Endothelial cell of umbilical vein (primary cell): ENCODE measurements around the gene SEPTIN7. TPM values are rescaled to one million over a fixed set of nuclear protein-coding genes. Genes with fewer than 3 reads are reported as not detected.

ENCODE experiments used
- BruUV-seq: library from RNA; stranded (reverse); fragments of 400-500 nt; replicated peaks from 2 replicates; lab custom pipeline; 2021; lab: Mats Ljungman, UMichigan
- CTCF ChIA-PET: fragments of 300-600, 350-600 bp; sonication (Branson Sonifier 250); formaldehyde crosslinking; loops from one replicate; lab custom pipeline; 2021; ENCODE audit warnings: antibody characterized with exemption, inconsistent platforms; lab: Charles Lee
- POLR2A ChIA-PET: fragments of 300-600, 350-600 bp; sonication (Branson Sonifier 250); formaldehyde crosslinking; loops from one replicate; lab custom pipeline; 2021; ENCODE audit warnings: antibody characterized with exemption, inconsistent platforms; lab: Charles Lee
- DNase-seq: peaks from one replicate; pipeline ENCODE4 v3.0.0-alpha.2; 2011; ENCODE audit warnings: low read depth, low spot score
- FAIRE-seq: peaks from 2 replicates; lab custom pipeline; 2011; peaks lifted over from hg19 to GRCh38; lab: Jason Lieb, UNC
- H2AFZ ChIP-seq: 2 replicates; pipeline ENCODE4 v1.6.0; 2012; ENCODE audit warnings: low read depth, low read length, control low read depth, inconsistent platforms
- H3K27ac ChIP-seq: 2 replicates; pipeline ENCODE4 v1.5.1; 2011; ENCODE audit warnings: low read depth, mild to moderate bottlenecking, control low read depth, low read length, moderate library complexity; ENCODE audit not compliant: insufficient read depth
- H3K27me3 ChIP-seq, 2 experiments: 2 replicates each; pipeline versions ENCODE4 v1.6.0 to v1.6.1; 2011; ENCODE audit warnings: low read length in 2 of 2, mixed read lengths in 1 of 2; ENCODE audit not compliant: control insufficient read depth in 2 of 2, insufficient read depth in 2 of 2
- H3K36me3 ChIP-seq, 2 experiments: 2 replicates in 1 of 2; 3 replicates in 1 of 2; pipeline ENCODE4 v1.5.1; 2011; ENCODE audit warnings: low read length in 2 of 2, mild to moderate bottlenecking in 1 of 2, moderate library complexity in 1 of 2; ENCODE audit not compliant: control insufficient read depth in 2 of 2, insufficient read depth in 2 of 2; ENCODE audit errors: extremely low read depth in 1 of 2
- H3K4me1 ChIP-seq: 3 replicates; pipeline ENCODE4 v1.5.1; 2011; ENCODE audit warnings: mild to moderate bottlenecking, low read length; ENCODE audit not compliant: control insufficient read depth, insufficient read depth; ENCODE audit errors: extremely low read depth
- H3K4me2 ChIP-seq: 2 replicates; pipeline ENCODE4 v1.6.1; 2011; ENCODE audit warnings: low read length, control low read depth, mixed read lengths; ENCODE audit not compliant: insufficient read depth
- H3K4me3 ChIP-seq, 3 experiments: fragments of 200-600 bp in 1 of 3; sonication (generic), shearing (Covaris generic) in 1 of 3; replicated peaks in 1 of 3; 2 replicates each; pipeline ENCODE4 v1.5.1; 2011 to 2016; ENCODE audit warnings: control low read depth in 3 of 3, low read length in 3 of 3, mild to moderate bottlenecking in 2 of 3, inconsistent platforms in 1 of 3, low read depth in 1 of 3, moderate library complexity in 1 of 3; ENCODE audit not compliant: insufficient read depth in 1 of 3
- H3K79me2 ChIP-seq: 2 replicates; pipeline ENCODE4 v1.6.0; 2012; ENCODE audit warnings: low read length, inconsistent platforms; ENCODE audit not compliant: control insufficient read depth, insufficient read depth
- H3K9ac ChIP-seq: replicated peaks from 2 replicates; pipeline ENCODE3; 2011; ENCODE audit warnings: low read length, control low read depth; ENCODE audit not compliant: insufficient read depth; ENCODE audit errors: extremely low read depth
- H3K9me1 ChIP-seq: replicated peaks from 3 replicates; pipeline ENCODE4 v1.6.0; 2011; ENCODE audit warnings: mild to moderate bottlenecking, low read length; ENCODE audit not compliant: control insufficient read depth, insufficient read depth; ENCODE audit errors: extremely low read depth
- H3K9me3 ChIP-seq: replicated peaks from 2 replicates; pipeline ENCODE4 v1.5.1; 2012; ENCODE audit warnings: low read length, inconsistent platforms; ENCODE audit not compliant: control insufficient read depth, insufficient read depth
- H4K20me1 ChIP-seq: replicated peaks from 2 replicates; pipeline ENCODE3; 2011; ENCODE audit warnings: mild to moderate bottlenecking, low read length; ENCODE audit not compliant: control insufficient read depth, insufficient read depth; ENCODE audit errors: extremely low read depth
- EZH2 ChIP-seq: IDR thresholded peaks from 2 replicates; pipeline ENCODE4 v1.6.1; 2012; ENCODE audit warnings: borderline replicate concordance, low read depth, mild to moderate bottlenecking, moderate library complexity, low read length, inconsistent platforms; ENCODE audit not compliant: severe bottlenecking
- FOS ChIP-seq: IDR thresholded peaks from 2 replicates; pipeline ENCODE4 v1.6.1; 2011; ENCODE audit warnings: mild to moderate bottlenecking, low read length, moderate library complexity, borderline replicate concordance; ENCODE audit not compliant: insufficient read depth
- GATA2 ChIP-seq: IDR thresholded peaks from 2 replicates; pipeline ENCODE4 v1.7.0; 2011; ENCODE audit warnings: low read depth, mild to moderate bottlenecking, moderate library complexity, mixed read lengths, low read length; ENCODE audit not compliant: insufficient read length, insufficient read depth
- POLR2A ChIP-seq: IDR thresholded peaks from 2 replicates; pipeline ENCODE4 v1.6.1; 2012; ENCODE audit warnings: low read depth, mild to moderate bottlenecking, control low read depth, low read length
- dilution Hi-C: fragments of 300-500 bp; cut with MboI; formaldehyde crosslinking; loops from one replicate; pipeline ENCODE4 v1.15.0; 2019; ENCODE audit warnings: low sequenced_read_pairs; ENCODE audit not compliant: extremely low pct_ligation_motif_present
- intact Hi-C: fragments of 100-400 bp; cut with micrococcal nuclease; formaldehyde crosslinking; loops from one replicate; pipeline ENCODE4 v1.10.0; 2022
- polyA plus RNA-seq, 4 experiments: library from polyadenylated mRNA; depleted of rRNA in 3 of 4; stranded (reverse) in 3 of 4; unstranded in 1 of 4; fragments of >200 nt; gene quantifications; 2 replicates each; pipeline versions ENCODE4 v1.2.1 to v1.2.3, GENCODE V29; 2011 to 2012; ENCODE audit warnings: missing spikeins in 1 of 4
- total RNA-seq: library from RNA; stranded (reverse); gene quantifications from 2 replicates; pipeline ENCODE4 v1.2.3, GENCODE V29; 2021
- TF ChIP-seq, protein P1 (sequence below), 2 donors: IDR thresholded peaks; 1 replicate in 1 of 2; 2 replicates in 1 of 2; pipeline ENCODE4 v1.5.1; 2011; ENCODE audit warnings: low read length in 2 of 2, mild to moderate bottlenecking in 2 of 2, moderate library complexity in 2 of 2, control low read depth in 1 of 2, inconsistent platforms in 1 of 2, low read depth in 1 of 2; ENCODE audit not compliant: insufficient read depth in 1 of 2; ENCODE audit errors: extremely low read depth in 1 of 2
- TF ChIP-seq, protein P2 (sequence below): IDR thresholded peaks from 2 replicates; pipeline ENCODE4 v1.6.1; 2011; ENCODE audit not compliant: insufficient read depth, insufficient read length

Gene SEPTIN7
- total and polyA plus RNA-seq, 2 donors (not counting 3 experiments of a cell fraction or from before 2014, with no cell fraction given) = 73.6 to 228 TPM

DNA sequence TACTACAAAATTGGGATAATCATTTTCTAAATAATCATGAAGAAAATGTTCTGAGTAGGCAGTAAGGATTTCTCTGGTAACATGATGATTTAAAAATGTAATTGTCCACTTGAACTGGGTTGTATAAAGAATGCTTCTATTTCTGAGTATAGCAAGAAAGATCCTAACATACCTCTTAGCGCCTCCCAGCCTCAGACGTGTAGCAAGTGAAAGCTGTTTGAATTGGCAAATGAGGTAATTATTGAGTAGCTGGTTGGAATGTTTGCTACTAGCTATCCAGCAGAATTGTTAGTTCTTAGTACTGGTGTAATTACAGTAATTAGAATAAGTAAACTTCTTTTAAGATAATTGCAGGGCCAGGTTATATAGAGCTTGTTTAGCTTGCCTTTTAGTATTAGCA, 47.9 kb downstream of the SEPTIN7 start:
- Histone ChIP-seq H3K9ac (no peak overlapping the region), H2AFZ (no peak overlapping the region), H4K20me1 (peaks cover 6% of the 10 kb centered on the region), H3K4me1 (no peaks in the 10 kb centered on the region), H3K4me3 (no peak overlapping the region), H3K9me3 (no peaks in the 10 kb centered on the region), H3K4me2 (no peak overlapping the region), H3K27ac (no peak overlapping the region), H3K9me1 (no peaks in the 10 kb centered on the region), H3K79me2 (peaks cover 93% of the 10 kb centered on the region), H3K27me3 (no peaks in the 10 kb centered on the region), H3K36me3 (peaks cover 0 to 4% of the 10 kb centered on the region in 2 experiments)
- FAIRE-seq (no peak), DNase-seq (no peak)
- dilution Hi-C loops = no loop called here
- intact Hi-C loops = loop anchor here (1.0 kb wide), 1 partner anchor 7 kb away; no protein-coding TSS in a partner anchor
- POLR2A ChIA-PET = no interaction called here
- no TSS peak for BruUV-seq
- TF ChIP-seq, protein P1, sequence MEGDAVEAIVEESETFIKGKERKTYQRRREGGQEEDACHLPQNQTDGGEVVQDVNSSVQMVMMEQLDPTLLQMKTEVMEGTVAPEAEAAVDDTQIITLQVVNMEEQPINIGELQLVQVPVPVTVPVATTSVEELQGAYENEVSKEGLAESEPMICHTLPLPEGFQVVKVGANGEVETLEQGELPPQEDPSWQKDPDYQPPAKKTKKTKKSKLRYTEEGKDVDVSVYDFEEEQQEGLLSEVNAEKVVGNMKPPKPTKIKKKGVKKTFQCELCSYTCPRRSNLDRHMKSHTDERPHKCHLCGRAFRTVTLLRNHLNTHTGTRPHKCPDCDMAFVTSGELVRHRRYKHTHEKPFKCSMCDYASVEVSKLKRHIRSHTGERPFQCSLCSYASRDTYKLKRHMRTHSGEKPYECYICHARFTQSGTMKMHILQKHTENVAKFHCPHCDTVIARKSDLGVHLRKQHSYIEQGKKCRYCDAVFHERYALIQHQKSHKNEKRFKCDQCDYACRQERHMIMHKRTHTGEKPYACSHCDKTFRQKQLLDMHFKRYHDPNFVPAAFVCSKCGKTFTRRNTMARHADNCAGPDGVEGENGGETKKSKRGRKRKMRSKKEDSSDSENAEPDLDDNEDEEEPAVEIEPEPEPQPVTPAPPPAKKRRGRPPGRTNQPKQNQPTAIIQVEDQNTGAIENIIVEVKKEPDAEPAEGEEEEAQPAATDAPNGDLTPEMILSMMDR (IDR thresholded peaks at IDR 0.05; ENCODE audit: extremely low read depth in 1 of 2, insufficient read depth in 1 of 2, low read depth in 1 of 2, low read length in 2 of 2) = no peak
- TF ChIP-seq FOS = no peak
- no peak for TF ChIP-seq GATA2
- no peak for TF ChIP-seq EZH2
- no peak for TF ChIP-seq POLR2A
- TF ChIP-seq, protein P2, sequence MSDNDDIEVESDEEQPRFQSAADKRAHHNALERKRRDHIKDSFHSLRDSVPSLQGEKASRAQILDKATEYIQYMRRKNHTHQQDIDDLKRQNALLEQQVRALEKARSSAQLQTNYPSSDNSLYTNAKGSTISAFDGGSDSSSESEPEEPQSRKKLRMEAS = no peak
- CTCF ChIA-PET = interaction anchor here (1.4 kb wide), 1 partner anchor 8 kb away, joined by 4 read pairs; no protein-coding TSS in a partner anchor
